Activated naive CD8-positive, alpha-beta T cell treated with anti-CD3 and anti-CD28 coated beads for 36 hours (primary cell): Measurements from ENCODE around the gene GPC6. TPM values are rescaled to one million over a fixed set of nuclear protein-coding genes. Genes with fewer than 3 reads are reported as not detected.

Experiments
- DNase-seq: peaks from one replicate; pipeline ENCODE4 v3.0.0; 2021
- H3K27ac Mint-ChIP-seq: one replicate; pipeline ENCODE4 v1.8.0; 2022; ENCODE audit warnings: mild to moderate bottlenecking, moderate library complexity, mixed read lengths
- H3K27me3 Mint-ChIP-seq: one replicate; pipeline ENCODE4 v1.8.0; 2022; ENCODE audit warnings: mild to moderate bottlenecking, mixed read lengths
- H3K36me3 Mint-ChIP-seq: one replicate; pipeline ENCODE4 v1.8.0; 2021; ENCODE audit warnings: mild to moderate bottlenecking, mixed read lengths
- H3K4me1 Mint-ChIP-seq: one replicate; pipeline ENCODE4 v1.8.0; 2021; ENCODE audit warnings: mixed read lengths
- H3K4me3 Mint-ChIP-seq: one replicate; pipeline ENCODE4 v1.8.0; 2022; ENCODE audit warnings: mild to moderate bottlenecking, moderate library complexity, mixed read lengths
- H3K9me3 Mint-ChIP-seq: one replicate; pipeline ENCODE4 v1.8.0; 2022; ENCODE audit warnings: mixed read lengths
- total RNA-seq, 2 experiments: library from RNA; stranded (reverse); gene quantifications; one replicate each; pipeline ENCODE4 v1.2.3, GENCODE V29; 2021

GPC6 gene
- total RNA-seq, 2 experiments from 2014 or later: not detected

- no peaks in the 10 kb centered on the region for H3K9me3 Mint-ChIP-seq
- no peaks in the 10 kb centered on the region for H3K36me3 Mint-ChIP-seq
- H3K4me3 Mint-ChIP-seq: no peak overlapping the region
- peaks cover 13% of the 10 kb centered on the region for H3K27me3 Mint-ChIP-seq
- H3K27ac Mint-ChIP-seq: no peak overlapping the region
- no peaks in the 10 kb centered on the region for H3K4me1 Mint-ChIP-seq
- DNase-seq: no peak
Observed at GRCh38 chr13:93976528-93976927, 749.9 kb downstream of the GPC6 start.

GRCh38 chr13:93977986-93978385, 751.4 kb downstream of the GPC6 start:
- DNase-seq: no peak
- Mint-ChIP-seq H3K27me3 (peaks cover 13% of the 10 kb centered on the region), H3K36me3 (no peaks in the 10 kb centered on the region), H3K9me3 (no peaks in the 10 kb centered on the region), H3K4me3 (no peak overlapping the region), H3K27ac (no peak overlapping the region), H3K4me1 (no peaks in the 10 kb centered on the region)

- Mint-ChIP-seq H3K27ac (no peak overlapping the region), H3K36me3 (no peaks in the 10 kb centered on the region), H3K9me3 (no peaks in the 10 kb centered on the region), H3K4me3 (no peak overlapping the region), H3K4me1 (no peaks in the 10 kb centered on the region), H3K27me3 (peaks cover 10% of the 10 kb centered on the region)
- DNase-seq: no peak
Observed at GRCh38 chr13:93981426-93981977, 754.9 kb downstream of the GPC6 start.

GRCh38 chr13:93982179-93982918, 755.7 kb downstream of the GPC6 start:
- no peak overlapping the region for H3K4me3 Mint-ChIP-seq
- H3K4me1 Mint-ChIP-seq: no peaks in the 10 kb centered on the region
- no peaks in the 10 kb centered on the region for H3K9me3 Mint-ChIP-seq
- peaks cover 10% of the 10 kb centered on the region for H3K27me3 Mint-ChIP-seq
- no peak for DNase-seq
- no peak overlapping the region for H3K27ac Mint-ChIP-seq
- no peaks in the 10 kb centered on the region for H3K36me3 Mint-ChIP-seq

- Mint-ChIP-seq H3K9me3 (no peaks in the 10 kb centered on the region), H3K4me1 (no peaks in the 10 kb centered on the region), H3K4me3 (no peak overlapping the region), H3K27me3 (peaks cover 11% of the 10 kb centered on the region), H3K27ac (no peak overlapping the region), H3K36me3 (no peaks in the 10 kb centered on the region)
- no peak for DNase-seq
Observed at GRCh38 chr13:93984052-93984451, 757.4 kb downstream of the GPC6 start.

GRCh38 chr13:93984876-93985275, 758.3 kb downstream of the GPC6 start:
- Mint-ChIP-seq H3K4me3 (no peak overlapping the region), H3K27ac (no peak overlapping the region), H3K36me3 (no peaks in the 10 kb centered on the region), H3K4me1 (no peaks in the 10 kb centered on the region), H3K9me3 (no peaks in the 10 kb centered on the region), H3K27me3 (peaks cover 11% of the 10 kb centered on the region)
- DNase-seq: no peak

- Mint-ChIP-seq H3K27ac (no peak overlapping the region), H3K4me1 (no peaks in the 10 kb centered on the region), H3K27me3 (peaks cover 7% of the 10 kb centered on the region), H3K9me3 (no peaks in the 10 kb centered on the region), H3K4me3 (no peak overlapping the region), H3K36me3 (no peaks in the 10 kb centered on the region)
- no peak for DNase-seq
Observed at GRCh38 chr13:93987458-93987857, 760.9 kb downstream of the GPC6 start.

- H3K4me3 Mint-ChIP-seq: no peak overlapping the region
- peaks cover 10% of the 10 kb centered on the region for H3K27me3 Mint-ChIP-seq
- no peak overlapping the region for H3K27ac Mint-ChIP-seq
- no peaks in the 10 kb centered on the region for H3K36me3 Mint-ChIP-seq
- H3K9me3 Mint-ChIP-seq: no peaks in the 10 kb centered on the region
- H3K4me1 Mint-ChIP-seq: no peaks in the 10 kb centered on the region
- DNase-seq: no peak
Observed at GRCh38 chr13:93991569-93991968, 765.0 kb downstream of the GPC6 start.

- H3K4me1 Mint-ChIP-seq: no peaks in the 10 kb centered on the region
- H3K36me3 Mint-ChIP-seq: no peaks in the 10 kb centered on the region
- no peak for DNase-seq
- no peak overlapping the region for H3K4me3 Mint-ChIP-seq
- peaks cover 8% of the 10 kb centered on the region for H3K27me3 Mint-ChIP-seq
- H3K9me3 Mint-ChIP-seq: no peaks in the 10 kb centered on the region
- H3K27ac Mint-ChIP-seq: no peak overlapping the region
Observed at GRCh38 chr13:93996481-93996880, 769.9 kb downstream of the GPC6 start.

GRCh38 chr13:94006296-94006695, 779.7 kb downstream of the GPC6 start:
- H3K9me3 Mint-ChIP-seq: no peaks in the 10 kb centered on the region
- no peak overlapping the region for H3K27ac Mint-ChIP-seq
- no peaks in the 10 kb centered on the region for H3K4me1 Mint-ChIP-seq
- DNase-seq: no peak
- H3K36me3 Mint-ChIP-seq: no peaks in the 10 kb centered on the region
- peaks cover 11% of the 10 kb centered on the region for H3K27me3 Mint-ChIP-seq
- no peak overlapping the region for H3K4me3 Mint-ChIP-seq

- H3K4me3 Mint-ChIP-seq: no peak overlapping the region
Observed at GRCh38 chr13:94007072-94007471, 780.5 kb downstream of the GPC6 start.

GRCh38 chr13:94009701-94010100, 783.1 kb downstream of the GPC6 start:
- Mint-ChIP-seq H3K27ac (no peak overlapping the region), H3K4me1 (no peaks in the 10 kb centered on the region), H3K36me3 (no peaks in the 10 kb centered on the region), H3K27me3 (peaks cover 5% of the 10 kb centered on the region), H3K4me3 (no peak overlapping the region), H3K9me3 (peaks cover 1% of the 10 kb centered on the region)
- no peak for DNase-seq

More at GRCh38 chr13:94007072-94007471, 780.5 kb downstream of the GPC6 start:
- H3K27ac Mint-ChIP-seq: no peak overlapping the region
- H3K9me3 Mint-ChIP-seq: peaks cover under 1% of the 10 kb centered on the region
- no peak for DNase-seq
- H3K27me3 Mint-ChIP-seq: peaks cover 5% of the 10 kb centered on the region
- H3K4me1 Mint-ChIP-seq: no peaks in the 10 kb centered on the region
- H3K36me3 Mint-ChIP-seq: no peaks in the 10 kb centered on the region

GRCh38 chr13:94014461-94014860, 787.9 kb downstream of the GPC6 start:
- Mint-ChIP-seq H3K9me3 (peaks cover 1% of the 10 kb centered on the region), H3K27me3 (peaks cover 9% of the 10 kb centered on the region), H3K36me3 (no peaks in the 10 kb centered on the region), H3K4me3 (no peak overlapping the region), H3K27ac (no peak overlapping the region), H3K4me1 (no peaks in the 10 kb centered on the region)
- DNase-seq: no peak

GRCh38 chr13:94020426-94020825, 793.8 kb downstream of the GPC6 start:
- Mint-ChIP-seq H3K4me1 (no peaks in the 10 kb centered on the region), H3K27me3 (peaks cover 26% of the 10 kb centered on the region), H3K27ac (no peak overlapping the region), H3K9me3 (no peaks in the 10 kb centered on the region), H3K36me3 (no peaks in the 10 kb centered on the region), H3K4me3 (no peak overlapping the region)
- DNase-seq: no peak

GRCh38 chr13:94020833-94021232, 794.2 kb downstream of the GPC6 start:
- no peaks in the 10 kb centered on the region for H3K9me3 Mint-ChIP-seq
- no peaks in the 10 kb centered on the region for H3K4me1 Mint-ChIP-seq
- H3K36me3 Mint-ChIP-seq: no peaks in the 10 kb centered on the region
- no peak overlapping the region for H3K4me3 Mint-ChIP-seq
- DNase-seq: no peak
- H3K27ac Mint-ChIP-seq: no peak overlapping the region
- peaks cover 26% of the 10 kb centered on the region for H3K27me3 Mint-ChIP-seq

- Mint-ChIP-seq H3K4me3 (no peak overlapping the region), H3K9me3 (no peaks in the 10 kb centered on the region), H3K36me3 (no peaks in the 10 kb centered on the region), H3K4me1 (no peaks in the 10 kb centered on the region), H3K27me3 (peaks cover 4% of the 10 kb centered on the region), H3K27ac (no peak overlapping the region)
- DNase-seq: no peak
Observed at GRCh38 chr13:94028234-94028633, 801.6 kb downstream of the GPC6 start.
